Caco-2 (cell line): ENCODE measurements around the gene HOXD12. TPM values are rescaled to one million over a fixed set of nuclear protein-coding genes. Genes with fewer than 3 reads are reported as not detected.

Experiments used
- BruUV-seq: library from RNA; stranded (reverse); fragments of 400-500 nt; replicated peaks from 2 replicates; lab custom pipeline; 2021; lab: Mats Ljungman, UMichigan
- CTCF ChIA-PET: fragments of 300-600 bp; sonication (Branson Sonifier 250); formaldehyde crosslinking; loops from one replicate; lab custom pipeline; 2022; ENCODE audit warnings: antibody characterized with exemption; lab: Charles Lee
- POLR2A ChIA-PET: fragments of 300-600 bp; sonication (Branson Sonifier 250); formaldehyde crosslinking; loops from one replicate; lab custom pipeline; 2022; ENCODE audit warnings: antibody characterized with exemption; lab: Charles Lee
- DNase-seq, 2 experiments: peaks; one replicate each; pipeline versions ENCODE4 v3.0.0 to v3.0.0-alpha.2; 2020 to 2022
- H3K27me3 ChIP-seq: replicated peaks from 2 replicates; pipeline ENCODE4 v1.6.0; 2011; ENCODE audit warnings: low read length; ENCODE audit not compliant: control insufficient read depth, insufficient read depth
- H3K36me3 ChIP-seq: 2 replicates; pipeline ENCODE4 v1.5.1; 2011; ENCODE audit warnings: low read length; ENCODE audit not compliant: control insufficient read depth, insufficient read depth
- H3K4me1 ChIP-seq: fragments of 250-450 bp; sonication (Bioruptor Pico); 2 replicates; pipeline ENCODE4 v1.5.1; 2020; ENCODE audit warnings: mild to moderate bottlenecking
- H3K4me3 ChIP-seq: 2 replicates; pipeline ENCODE4 v1.5.1; 2011; ENCODE audit warnings: low read depth, mild to moderate bottlenecking, control low read depth, low read length
- H3K9me3 ChIP-seq: fragments of 250-450 bp; sonication (Bioruptor Pico); 2 replicates; pipeline ENCODE4 v1.5.1; 2020; ENCODE audit warnings: mild to moderate bottlenecking, moderate library complexity
- H3K27ac Mint-ChIP-seq: one replicate; pipeline ENCODE4 v1.8.0; 2022; ENCODE audit warnings: mixed read lengths; ENCODE audit not compliant: unreplicated experiment
- H3K27me3 Mint-ChIP-seq: one replicate; pipeline ENCODE4 v1.8.0; 2022; ENCODE audit warnings: mixed read lengths; ENCODE audit not compliant: insufficient read depth, unreplicated experiment
- H3K36me3 Mint-ChIP-seq: one replicate; pipeline ENCODE4 v1.8.0; 2022; ENCODE audit warnings: mild to moderate bottlenecking, mixed read lengths; ENCODE audit not compliant: insufficient read depth, unreplicated experiment
- H3K4me1 Mint-ChIP-seq: one replicate; pipeline ENCODE4 v1.8.0; 2022; ENCODE audit warnings: low read depth, mixed read lengths; ENCODE audit not compliant: unreplicated experiment
- H3K4me3 Mint-ChIP-seq: one replicate; pipeline ENCODE4 v1.8.0; 2022; ENCODE audit warnings: mild to moderate bottlenecking, moderate library complexity, mixed read lengths; ENCODE audit not compliant: unreplicated experiment
- H3K9me3 Mint-ChIP-seq: one replicate; pipeline ENCODE4 v1.8.0; 2022; ENCODE audit warnings: mixed read lengths; ENCODE audit not compliant: unreplicated experiment
- CTCF ChIP-seq, 2 experiments: fragments of 200-600 bp in 1 of 2; IDR thresholded peaks; 1 replicate in 1 of 2; 2 replicates in 1 of 2; pipeline versions ENCODE4 v1.5.1 to v1.8.0; 2011 to 2022; ENCODE audit warnings: antibody characterized with exemption in 1 of 2, control low read depth in 1 of 2, inconsistent platforms in 1 of 2, low read depth in 1 of 2, low read length in 1 of 2, mild to moderate bottlenecking in 1 of 2, moderate library complexity in 1 of 2; ENCODE audit not compliant: insufficient read depth in 1 of 2, severe bottlenecking in 1 of 2, unreplicated experiment in 1 of 2
- intact Hi-C: fragments of 100-400 bp; cut with micrococcal nuclease; formaldehyde crosslinking; loops from one replicate; pipeline ENCODE4 v1.10.0; 2022; ENCODE audit not compliant: unreplicated experiment
- total RNA-seq: library from RNA; stranded (reverse); gene quantifications from 2 replicates; pipeline ENCODE4 v1.2.3, GENCODE V29; 2022

HOXD12 gene
- total RNA-seq, 1 experiment from 2014 or later = not detected

GRCh38 chr2:176133389-176133788 lies 33.8 kb downstream of the HOXD12 start:
- H3K9me3 ChIP-seq = no peaks in the 10 kb centered on the region
- ChIA-PET CTCF (no interaction called here), POLR2A (no interaction called here)
- H3K4me3 ChIP-seq = no peak overlapping the region
- no TSS peak for BruUV-seq
- Mint-ChIP-seq H3K27me3 (peaks cover 57% of the 10 kb centered on the region), H3K4me3 (no peak overlapping the region), H3K36me3 (no peaks in the 10 kb centered on the region), H3K27ac (no peak overlapping the region), H3K4me1 (peaks cover 28% of the 10 kb centered on the region), H3K9me3 (no peaks in the 10 kb centered on the region)
- DNase-seq = no peak
- peaks cover 16% of the 10 kb centered on the region for H3K27me3 ChIP-seq
- intact Hi-C loops = no loop called here
- H3K36me3 ChIP-seq = no peaks in the 10 kb centered on the region
- H3K4me1 ChIP-seq = peaks cover 25% of the 10 kb centered on the region
- no peak for TF ChIP-seq CTCF (IDR thresholded peaks at IDR 0.05; ENCODE audit: insufficient read depth in 1 of 2, low read depth in 1 of 2, low read length in 1 of 2, severe bottlenecking in 1 of 2, unreplicated experiment in 1 of 2)

- H3K27me3 Mint-ChIP-seq = peaks cover 53% of the 10 kb centered on the region
- no peaks in the 10 kb centered on the region for H3K9me3 Mint-ChIP-seq
- no peak overlapping the region for H3K27ac Mint-ChIP-seq
- H3K4me3 Mint-ChIP-seq = no peak overlapping the region
- POLR2A ChIA-PET = no interaction called here
- DNase-seq = no peak
- Histone ChIP-seq H3K9me3 (no peaks in the 10 kb centered on the region), H3K27me3 (peaks cover 10% of the 10 kb centered on the region), H3K36me3 (no peaks in the 10 kb centered on the region), H3K4me1 (peaks cover 23% of the 10 kb centered on the region), H3K4me3 (no peak overlapping the region)
- no TSS peak for BruUV-seq
- CTCF ChIA-PET = no interaction called here
- intact Hi-C loops = no loop called here
- peaks cover 22% of the 10 kb centered on the region for H3K4me1 Mint-ChIP-seq
- TF ChIP-seq CTCF (IDR thresholded peaks at IDR 0.05; ENCODE audit: insufficient read depth in 1 of 2, low read depth in 1 of 2, low read length in 1 of 2, severe bottlenecking in 1 of 2, unreplicated experiment in 1 of 2) = no peak
- no peaks in the 10 kb centered on the region for H3K36me3 Mint-ChIP-seq
These were observed 34.4 kb downstream of the HOXD12 start for GRCh38 chr2:176134035-176134434.

- intact Hi-C loops = loop anchor here (1.0 to 5.0 kb wide), 2 partner anchors 52 to 320 kb away; partner anchors contain the start of gene HOXD1
- no TSS peak for BruUV-seq
These were observed 35.4 kb downstream of the HOXD12 start for GRCh38 chr2:176135035-176135440.

More at GRCh38 chr2:176135035-176135440, 35.4 kb downstream of the HOXD12 start:
- Histone ChIP-seq H3K4me3 (no peak overlapping the region), H3K4me1 (peaks cover 19% of the 10 kb centered on the region), H3K36me3 (no peaks in the 10 kb centered on the region), H3K9me3 (no peaks in the 10 kb centered on the region), H3K27me3 (peaks cover 8% of the 10 kb centered on the region)
- Mint-ChIP-seq H3K27me3 (peaks cover 53% of the 10 kb centered on the region), H3K4me1 (peaks cover 20% of the 10 kb centered on the region), H3K36me3 (no peaks in the 10 kb centered on the region), H3K4me3 (peak overlapping the region; percentile 76), H3K9me3 (no peaks in the 10 kb centered on the region), H3K27ac (no peak overlapping the region)
- no peak for DNase-seq
- POLR2A ChIA-PET = no interaction called here
- CTCF ChIA-PET = no interaction called here
- TF ChIP-seq CTCF (IDR thresholded peaks at IDR 0.05; ENCODE audit: insufficient read depth in 1 of 2, low read depth in 1 of 2, low read length in 1 of 2, severe bottlenecking in 1 of 2, unreplicated experiment in 1 of 2) = no peak
